HG02852 (cell line): ENCODE results near the gene HELZ.

Experiments
- ATAC-seq: cut with Tn5 transposase; IDR thresholded peaks from one replicate; pipeline ENCODE4 v1.9.1; 2021; ENCODE audit warnings: mild to moderate bottlenecking, moderate library complexity; ENCODE audit not compliant: unreplicated experiment

Gene HELZ

GRCh38 chr17:67092291-67092690 lies 152.7 kb downstream of the HELZ start:
- no peak for ATAC-seq

- no peak for ATAC-seq
Measured at GRCh38 chr17:67090341-67090740, 154.7 kb downstream of the HELZ start.

GRCh38 chr17:67088639-67089038 lies 156.4 kb downstream of the HELZ start:
- ATAC-seq: no peak

GRCh38 chr17:67085406-67085805 lies 159.6 kb downstream of the HELZ start:
- ATAC-seq: no peak

- ATAC-seq: peak; percentile 81
Measured at GRCh38 chr17:67082107-67082506, 162.9 kb downstream of the HELZ start.

GRCh38 chr17:67080804-67081203 lies 164.2 kb downstream of the HELZ start:
- no peak for ATAC-seq

- no peak for ATAC-seq
Measured at GRCh38 chr17:67079491-67079890, 165.5 kb downstream of the HELZ start.

- ATAC-seq: no peak
Measured at GRCh38 chr17:67078292-67078691, 166.7 kb downstream of the HELZ start.

- no peak for ATAC-seq
Measured at GRCh38 chr17:67076290-67076689, 168.7 kb downstream of the HELZ start.

GRCh38 chr17:67074781-67075180 lies 170.2 kb downstream of the HELZ start:
- ATAC-seq: no peak

- ATAC-seq: no peak
Measured at GRCh38 chr17:67072885-67073284, 172.1 kb downstream of the HELZ start.

GRCh38 chr17:67071595-67071994 lies 173.4 kb downstream of the HELZ start:
- no peak for ATAC-seq

GRCh38 chr17:67069603-67070136 lies 175.3 kb downstream of the HELZ start:
- no peak for ATAC-seq

- no peak for ATAC-seq
Measured at GRCh38 chr17:67068999-67069398, 176.0 kb downstream of the HELZ start.

GRCh38 chr17:67067571-67068482 lies 177.2 kb downstream of the HELZ start:
- ATAC-seq: no peak

- ATAC-seq: no peak
Measured at GRCh38 chr17:67066717-67067116, 178.3 kb downstream of the HELZ start.

GRCh38 chr17:67063141-67063540 lies 181.9 kb downstream of the HELZ start:
- no peak for ATAC-seq

GRCh38 chr17:67059372-67059771 lies 185.6 kb downstream of the HELZ start:
- ATAC-seq: no peak

- ATAC-seq: no peak
Measured at GRCh38 chr17:67058036-67058435, 187.0 kb downstream of the HELZ start.

GRCh38 chr17:67056746-67057490 lies 188.1 kb downstream of the HELZ start:
- ATAC-seq: no peak

GRCh38 chr17:67055811-67056745 lies 188.9 kb downstream of the HELZ start:
- no peak for ATAC-seq
